Measurements from ENCODE around the gene PPP5C.
"Not testable (repeated sequence)": the region's sequence is repeated elsewhere in the genome, so short reads cannot be mapped to it uniquely, and the experiment has no call there.

The PPP5C gene

GRCh38 chr19:46319613-46320012, 27.3 kb upstream of the PPP5C start:
- Histone ChIP-seq H3K9ac (ENCODE audit: low read depth, low read length) (no peak overlapping the region), H3K36me3 (ENCODE audit: insufficient read depth, low read length) (no peaks in the 10 kb centered on the region; the same call in 1 of the 2 replicates), H3K4me1 (ENCODE audit: insufficient read depth, low read length) (no peaks in the 10 kb centered on the region), H3K9me3 (ENCODE audit: control insufficient read depth, insufficient read depth, low read length) (peaks cover 3% of the 10 kb centered on the region; the same call in 1 of the 2 replicates)

GRCh38 chr19:46320559-46320958, 26.3 kb upstream of the PPP5C start:
- H3K9me3 ChIP-seq (ENCODE audit: control insufficient read depth, insufficient read depth, low read length) = peaks cover 3% of the 10 kb centered on the region
- no peak overlapping the region for H3K9ac ChIP-seq (ENCODE audit: low read depth, low read length)
- no peaks in the 10 kb centered on the region; the same call in 1 of the 2 replicates for H3K36me3 ChIP-seq (ENCODE audit: insufficient read depth, low read length)
- no peaks in the 10 kb centered on the region for H3K4me1 ChIP-seq (ENCODE audit: insufficient read depth, low read length)

- H3K9ac ChIP-seq (ENCODE audit: low read depth, low read length) = no peak overlapping the region
- H3K4me1 ChIP-seq (ENCODE audit: insufficient read depth, low read length) = no peaks in the 10 kb centered on the region
- H3K9me3 ChIP-seq (ENCODE audit: control insufficient read depth, insufficient read depth, low read length) = peaks cover 7% of the 10 kb centered on the region
- peaks cover 7% of the 10 kb centered on the region for H3K36me3 ChIP-seq (ENCODE audit: insufficient read depth, low read length)
Measured at GRCh38 chr19:46321653-46322052, 25.2 kb upstream of the PPP5C start.

GRCh38 chr19:46323227-46323626, 23.7 kb upstream of the PPP5C start:
- H3K9me3 ChIP-seq (ENCODE audit: control insufficient read depth, insufficient read depth, low read length) = peaks cover 16% of the 10 kb centered on the region
- H3K4me1 ChIP-seq (ENCODE audit: insufficient read depth, low read length); H3K9ac ChIP-seq (ENCODE audit: low read depth, low read length); H3K36me3 ChIP-seq (ENCODE audit: insufficient read depth, low read length): not testable (repeated sequence)

GRCh38 chr19:46324277-46324676, 22.6 kb upstream of the PPP5C start:
- peaks cover 19% of the 10 kb centered on the region for H3K9me3 ChIP-seq (ENCODE audit: control insufficient read depth, insufficient read depth, low read length)
- no peak overlapping the region for H3K9ac ChIP-seq (ENCODE audit: low read depth, low read length)
- H3K4me1 ChIP-seq (ENCODE audit: insufficient read depth, low read length) = no peaks in the 10 kb centered on the region
- peaks cover 9% of the 10 kb centered on the region for H3K36me3 ChIP-seq (ENCODE audit: insufficient read depth, low read length)

GRCh38 chr19:46326608-46327007, 20.3 kb upstream of the PPP5C start:
- peaks cover 19% of the 10 kb centered on the region for H3K9me3 ChIP-seq (ENCODE audit: control insufficient read depth, insufficient read depth, low read length)
- peaks cover 9% of the 10 kb centered on the region for H3K36me3 ChIP-seq (ENCODE audit: insufficient read depth, low read length)
- no peaks in the 10 kb centered on the region for H3K4me1 ChIP-seq (ENCODE audit: insufficient read depth, low read length)
- no peak overlapping the region for H3K9ac ChIP-seq (ENCODE audit: low read depth, low read length)

- H3K9me3 ChIP-seq (ENCODE audit: control insufficient read depth, insufficient read depth, low read length) = peaks cover 19% of the 10 kb centered on the region
- H3K36me3 ChIP-seq (ENCODE audit: insufficient read depth, low read length) = peaks cover 9% of the 10 kb centered on the region
- H3K4me1 ChIP-seq (ENCODE audit: insufficient read depth, low read length) = no peaks in the 10 kb centered on the region
- no peak overlapping the region for H3K9ac ChIP-seq (ENCODE audit: low read depth, low read length)
Measured at GRCh38 chr19:46328079-46328478, 18.8 kb upstream of the PPP5C start.

GRCh38 chr19:46330319-46330918, 16.5 kb upstream of the PPP5C start:
- H3K36me3 ChIP-seq (ENCODE audit: insufficient read depth, low read length) = peaks cover 9% of the 10 kb centered on the region
- no peak overlapping the region for H3K9ac ChIP-seq (ENCODE audit: low read depth, low read length)
- peaks cover 16% of the 10 kb centered on the region; the same call in 1 of the 2 replicates for H3K9me3 ChIP-seq (ENCODE audit: control insufficient read depth, insufficient read depth, low read length)
- no peaks in the 10 kb centered on the region for H3K4me1 ChIP-seq (ENCODE audit: insufficient read depth, low read length)

- H3K4me1 ChIP-seq (ENCODE audit: insufficient read depth, low read length) = no peaks in the 10 kb centered on the region
- H3K9ac ChIP-seq (ENCODE audit: low read depth, low read length) = no peak overlapping the region
- H3K9me3 ChIP-seq (ENCODE audit: control insufficient read depth, insufficient read depth, low read length) = no peaks in the 10 kb centered on the region
- H3K36me3 ChIP-seq (ENCODE audit: insufficient read depth, low read length) = no peaks in the 10 kb centered on the region
Measured at GRCh38 chr19:46337487-46337886, 9.4 kb upstream of the PPP5C start.

GRCh38 chr19:46339446-46339845, 7.4 kb upstream of the PPP5C start:
- Histone ChIP-seq H3K9me3 (ENCODE audit: control insufficient read depth, insufficient read depth, low read length) (no peaks in the 10 kb centered on the region), H3K9ac (ENCODE audit: low read depth, low read length) (no peak overlapping the region), H3K4me1 (ENCODE audit: insufficient read depth, low read length) (no peaks in the 10 kb centered on the region), H3K36me3 (ENCODE audit: insufficient read depth, low read length) (no peaks in the 10 kb centered on the region)

- Histone ChIP-seq H3K9ac (ENCODE audit: low read depth, low read length) (no peak overlapping the region), H3K9me3 (ENCODE audit: control insufficient read depth, insufficient read depth, low read length) (no peaks in the 10 kb centered on the region), H3K4me1 (ENCODE audit: insufficient read depth, low read length) (no peaks in the 10 kb centered on the region), H3K36me3 (ENCODE audit: insufficient read depth, low read length) (no peaks in the 10 kb centered on the region)
Measured at GRCh38 chr19:46340051-46340659, 6.7 kb upstream of the PPP5C start.

GRCh38 chr19:46341937-46342336, 5.0 kb upstream of the PPP5C start:
- Histone ChIP-seq H3K9ac (ENCODE audit: low read depth, low read length) (no peak overlapping the region), H3K4me1 (ENCODE audit: insufficient read depth, low read length) (no peaks in the 10 kb centered on the region), H3K9me3 (ENCODE audit: control insufficient read depth, insufficient read depth, low read length) (peaks cover 2% of the 10 kb centered on the region; the same call in 1 of the 2 replicates), H3K36me3 (ENCODE audit: insufficient read depth, low read length) (no peaks in the 10 kb centered on the region)

- Histone ChIP-seq H3K4me1 (ENCODE audit: insufficient read depth, low read length) (peaks cover 2% of the 10 kb centered on the region; the same call in 1 of the 2 replicates), H3K36me3 (ENCODE audit: insufficient read depth, low read length) (no peaks in the 10 kb centered on the region), H3K9me3 (ENCODE audit: control insufficient read depth, insufficient read depth, low read length) (peaks cover 2% of the 10 kb centered on the region; the same call in 1 of the 2 replicates), H3K9ac (ENCODE audit: low read depth, low read length) (no peak overlapping the region)
Measured at GRCh38 chr19:46344363-46344762, 2.5 kb upstream of the PPP5C start.

GRCh38 chr19:46345157-46345556, 1.7 kb upstream of the PPP5C start:
- H3K9me3 ChIP-seq (ENCODE audit: control insufficient read depth, insufficient read depth, low read length) = peaks cover 2% of the 10 kb centered on the region; the same call in 1 of the 2 replicates
- no peaks in the 10 kb centered on the region for H3K36me3 ChIP-seq (ENCODE audit: insufficient read depth, low read length)
- H3K9ac ChIP-seq (ENCODE audit: low read depth, low read length) = no peak overlapping the region
- H3K4me1 ChIP-seq (ENCODE audit: insufficient read depth, low read length) = peaks cover 9% of the 10 kb centered on the region; the same call in 1 of the 2 replicates

- no peaks in the 10 kb centered on the region for H3K36me3 ChIP-seq (ENCODE audit: insufficient read depth, low read length)
- H3K9ac ChIP-seq (ENCODE audit: low read depth, low read length) = peak overlapping the region; percentile 84; the same call in 1 of the 2 replicates
- peaks cover 2% of the 10 kb centered on the region; the same call in 1 of the 2 replicates for H3K9me3 ChIP-seq (ENCODE audit: control insufficient read depth, insufficient read depth, low read length)
- peaks cover 17% of the 10 kb centered on the region for H3K4me1 ChIP-seq (ENCODE audit: insufficient read depth, low read length)
Measured at GRCh38 chr19:46347572-46347883, 641 bp downstream of the PPP5C start.
